ENCODE data around the gene DEAF1. TPM values are rescaled to one million over a fixed set of nuclear protein-coding genes. Genes with fewer than 3 reads are reported as not detected.

Gene DEAF1
- total and polyA plus RNA-seq, 10 of the 15 experiments (the other 5 are each of a cell fraction or from before 2014, with no cell fraction given): 0.68 to 51.3 (median 25.9) TPM

GRCh38 chr11:697811-698311, 2.8 kb upstream of the DEAF1 start:
- SMC1A ChIA-PET (ENCODE audit: uncharacterized antibody, unreplicated experiment): interaction anchor here (0.9 to 3.1 kb wide), 5 partner anchors 23 to 48 kb away, joined by 3 to 30 read pairs (median 8); no protein-coding TSS in a partner anchor
- peaks cover 17% of the 10 kb centered on the region for H3K4me1 ChIP-seq (ENCODE audit: control insufficient read depth, insufficient read depth, low read length)
- H4K20me1 ChIP-seq (ENCODE audit: control insufficient read depth, insufficient read depth): no peaks in the 10 kb centered on the region
- CTCF ChIA-PET: interaction anchor here (0.9 to 5.8 kb wide), 3 partner anchors 27 to 143 kb away, joined by 3 to 127 read pairs (median 4); no protein-coding TSS in a partner anchor
- H3K4me3 ChIP-seq: no peak overlapping the region
- POLR2A ChIA-PET: interaction anchor here (0.5 to 6.5 kb wide), 5 partner anchors 15 to 179 kb away, joined by 3 to 72 read pairs (median 3); no protein-coding TSS in a partner anchor
- no peaks in the 10 kb centered on the region for H3K9me3 ChIP-seq (replicated peaks; ENCODE audit: control insufficient read depth, insufficient read depth, low read length)
- intact Hi-C loops (cut with micrococcal nuclease; ENCODE audit: unreplicated experiment): loop anchor here (2.0 kb wide), 1 partner anchor 23 kb away; no protein-coding TSS in a partner anchor
- H3K9ac ChIP-seq (ENCODE audit: control insufficient read depth, insufficient read depth, low read length): no peak overlapping the region
- FAIRE-seq (no peak), DNase-seq (ENCODE audit: low read depth, low spot score) (no peak), ATAC-seq (no peak)
- BruUV-seq (replicated peaks): no TSS peak
- peaks cover 0 to 5% of the 10 kb centered on the region in 2 experiments; a peak in 2 of 4 replicates for H3K36me3 ChIP-seq (ENCODE audit: control insufficient read depth in 2 of 2, insufficient read depth in 2 of 2, low read length in 1 of 2)
- H3K4me2 ChIP-seq (ENCODE audit: control insufficient read depth, insufficient read depth): peak overlapping the region; percentile 34; the same call in 1 of the 2 replicates
- H3K79me2 ChIP-seq (ENCODE audit: control insufficient read depth, insufficient read depth, low read length): peaks cover 28% of the 10 kb centered on the region
- no peaks in the 10 kb centered on the region for H3K27me3 ChIP-seq (replicated peaks in 1 of 2; ENCODE audit: control insufficient read depth in 2 of 2, insufficient read depth in 2 of 2, low read length in 1 of 2)
- WGBS (ENCODE audit: insufficient coverage, insufficient replicate concordance, low lambda C conversion rate, missing lambda C conversion rate): 75% methylated on average over 11 of the region's 11 CpGs
- RAD21 ChIA-PET (ENCODE audit: unreplicated experiment): interaction anchor here (0.7 to 8.1 kb wide), 4 partner anchors 23 to 143 kb away, joined by 3 to 112 read pairs (median 18); no protein-coding TSS in a partner anchor
- in situ Hi-C loops (cut with MboI): no loop called here
- no peak overlapping the region; the same call in 1 of the 2 replicates for H3K27ac ChIP-seq (ENCODE audit: control insufficient read depth, insufficient read depth)
- TF ChIP-seq MAX (IDR thresholded peaks at IDR 0.05; ENCODE audit: low read depth, low read length): no peak
- no peak for TF ChIP-seq YBX1 (IDR thresholded peaks at IDR 0.05)
- TF ChIP-seq ZSCAN29 (IDR thresholded peaks at IDR 0.05): no peak
- no peak for TF ChIP-seq E2F8 (IDR thresholded peaks at IDR 0.05; ENCODE audit: low read depth, partially characterized antibody)
- no peak for TF ChIP-seq SREBF1 (IDR thresholded peaks at IDR 0.05; ENCODE audit: low read length)
- TF ChIP-seq CREM (IDR thresholded peaks at IDR 0.05; ENCODE audit: low read depth): no peak
- no peak for TF ChIP-seq TARDBP (IDR thresholded peaks at IDR 0.05; ENCODE audit: borderline replicate concordance)
- no peak for TF ChIP-seq SMAD1 (IDR thresholded peaks at IDR 0.05; ENCODE audit: low read depth, partially characterized antibody)
- TF ChIP-seq E2F4 (IDR thresholded peaks at IDR 0.05; ENCODE audit: low read depth, low read length): no peak
- TF ChIP-seq SKIL (IDR thresholded peaks at IDR 0.05; ENCODE audit: low read depth, poor library complexity, severe bottlenecking): no peak
- TF ChIP-seq EZH2 (IDR thresholded peaks at IDR 0.05; ENCODE audit: borderline replicate concordance, control insufficient read depth, low read depth, low read length): no peak
- H2AFZ ChIP-seq (ENCODE audit: control insufficient read depth, low read depth, low read length): no peak overlapping the region

Data from GM12878 (cell line).